GM12892 (cell line): ENCODE data around the gene SLC30A1.

Source experiments
- POLR2A ChIP-seq: IDR thresholded peaks from 2 replicates; pipeline ENCODE4 v1.6.1; 2011; ENCODE audit warnings: low read depth, low read length, control low read depth
- POLR2AphosphoS5 ChIP-seq: IDR thresholded peaks from 2 replicates; pipeline ENCODE4 v1.6.1; 2011; ENCODE audit warnings: low read depth, low read length, control low read depth
- TAF1 ChIP-seq: IDR thresholded peaks from 2 replicates; pipeline ENCODE4 v1.6.1; 2011; ENCODE audit warnings: low read depth, mild to moderate bottlenecking, control low read depth, low read length, borderline replicate concordance

GRCh38 chr1:211616231-211616964, 37.4 kb upstream of the SLC30A1 start:
- TF ChIP-seq TAF1 (no peak), POLR2A (no peak), POLR2AphosphoS5 (no peak)
